ENCODE measurements around the gene TEX101. TPM values are rescaled to one million over a fixed set of nuclear protein-coding genes. Genes with fewer than 3 reads are reported as not detected.
A peak's percentile ranks its signal among the peaks of the same experiment; 100 is the strongest.
"Not testable (repeated sequence)": the region's sequence is repeated elsewhere in the genome, so short reads cannot be mapped to it uniquely, and the experiment has no call there.

TEX101 gene
- total and polyA plus RNA-seq, 12 donors = not detected

DNA sequence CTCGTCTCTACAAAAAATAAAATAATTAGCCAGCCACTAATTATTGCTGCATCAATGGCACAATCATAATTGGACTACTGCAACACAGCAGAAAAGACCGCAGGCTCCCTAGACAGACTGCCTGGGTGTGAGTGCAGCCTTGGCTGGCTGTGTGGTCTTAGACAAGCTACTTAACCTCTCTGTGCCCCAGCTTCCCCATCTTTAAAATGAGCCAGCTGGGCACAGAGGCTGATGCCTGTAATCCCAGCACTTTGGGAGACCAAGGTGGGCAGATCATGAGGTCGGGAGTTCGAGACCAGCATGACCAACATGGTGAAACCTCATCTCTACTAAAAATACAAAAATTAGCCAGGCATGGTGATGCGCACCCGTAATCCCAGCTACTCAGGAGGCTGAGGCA is 19.0 kb downstream of the TEX101 start:
- H3K27ac ChIP-seq = no peak overlapping the region
- no peaks in the 10 kb centered on the region for H3K36me3 ChIP-seq (replicated peaks in 1 of 2)
- no peak for TF ChIP-seq POLR2A (IDR thresholded peaks at IDR 0.05)
- TF ChIP-seq, protein P1, sequence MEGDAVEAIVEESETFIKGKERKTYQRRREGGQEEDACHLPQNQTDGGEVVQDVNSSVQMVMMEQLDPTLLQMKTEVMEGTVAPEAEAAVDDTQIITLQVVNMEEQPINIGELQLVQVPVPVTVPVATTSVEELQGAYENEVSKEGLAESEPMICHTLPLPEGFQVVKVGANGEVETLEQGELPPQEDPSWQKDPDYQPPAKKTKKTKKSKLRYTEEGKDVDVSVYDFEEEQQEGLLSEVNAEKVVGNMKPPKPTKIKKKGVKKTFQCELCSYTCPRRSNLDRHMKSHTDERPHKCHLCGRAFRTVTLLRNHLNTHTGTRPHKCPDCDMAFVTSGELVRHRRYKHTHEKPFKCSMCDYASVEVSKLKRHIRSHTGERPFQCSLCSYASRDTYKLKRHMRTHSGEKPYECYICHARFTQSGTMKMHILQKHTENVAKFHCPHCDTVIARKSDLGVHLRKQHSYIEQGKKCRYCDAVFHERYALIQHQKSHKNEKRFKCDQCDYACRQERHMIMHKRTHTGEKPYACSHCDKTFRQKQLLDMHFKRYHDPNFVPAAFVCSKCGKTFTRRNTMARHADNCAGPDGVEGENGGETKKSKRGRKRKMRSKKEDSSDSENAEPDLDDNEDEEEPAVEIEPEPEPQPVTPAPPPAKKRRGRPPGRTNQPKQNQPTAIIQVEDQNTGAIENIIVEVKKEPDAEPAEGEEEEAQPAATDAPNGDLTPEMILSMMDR (IDR thresholded peaks at IDR 0.05) = no peak
- intact Hi-C loops (cut with DNase I) = no loop called here
- WGBS, 4 donors = 82 to 90% (median 86%) methylated on average over 4 to 6 of the region's 6 CpGs
- H3K4me3 ChIP-seq = no peak overlapping the region
- H3K4me1 ChIP-seq (replicated peaks in 1 of 2) = peaks cover 0 to 6% of the 10 kb centered on the region in 2 donors
- DNase-seq = no peak
- no peaks in the 10 kb centered on the region for H3K27me3 ChIP-seq
- no peaks in the 10 kb centered on the region for H3K9me3 ChIP-seq (replicated peaks in 1 of 3)

DNA sequence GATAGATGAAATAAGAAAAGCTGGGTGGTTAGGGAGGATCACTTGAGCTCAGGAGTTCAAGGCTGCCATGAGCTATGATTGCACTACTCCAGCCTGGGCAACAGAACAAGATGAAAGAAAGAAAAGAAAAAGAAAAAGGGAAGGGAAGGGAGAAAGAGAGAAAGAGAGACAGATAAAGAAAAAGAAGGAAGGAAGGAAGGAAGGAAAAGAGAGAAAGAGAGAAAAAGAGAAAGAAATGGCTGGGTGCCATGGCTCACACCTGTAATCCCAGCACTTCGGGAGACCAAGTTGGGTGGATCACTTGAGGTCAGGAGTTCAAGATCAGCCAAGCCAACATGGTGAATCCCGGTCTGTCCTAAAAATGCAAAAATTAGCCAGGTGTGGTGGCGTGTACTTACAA is 21.1 kb downstream of the TEX101 start:
- DNase-seq = no peak
- H3K27me3 ChIP-seq = no peaks in the 10 kb centered on the region
- intact Hi-C loops (cut with DNase I) = no loop called here

DNA sequence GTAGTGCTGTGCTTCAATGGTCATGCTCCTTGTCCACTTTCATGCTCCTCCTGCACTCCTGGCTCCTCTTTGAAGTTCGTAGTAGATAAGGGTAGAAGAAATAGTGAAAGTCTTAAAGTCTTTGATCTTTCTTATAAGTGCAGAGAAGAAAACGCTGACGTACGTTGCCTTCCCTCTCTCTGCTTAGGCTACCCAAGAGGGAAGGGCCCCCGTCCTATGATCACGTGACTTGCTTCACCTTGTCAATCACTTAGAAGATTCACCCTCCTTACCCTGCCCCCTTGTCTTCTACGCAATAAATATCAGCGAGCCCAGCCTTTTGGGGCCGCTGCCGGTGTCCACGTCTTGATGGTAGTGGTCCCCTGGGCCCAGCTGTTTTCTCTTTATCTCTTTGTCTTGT is 22.6 kb downstream of the TEX101 start:
- 69 to 76% (median 72%) methylated on average over 11 of the region's 11 CpGs for WGBS, 4 donors

More for the DNA sequence above, 21.1 kb downstream of the TEX101 start:
- Histone ChIP-seq H3K36me3 (replicated peaks in 1 of 2) (no peaks in the 10 kb centered on the region), H3K27ac (no peak overlapping the region), H3K4me1 (replicated peaks in 1 of 2) (peaks cover 0 to 9% of the 10 kb centered on the region in 2 donors), H3K9me3 (replicated peaks in 1 of 3) (no peaks in the 10 kb centered on the region), H3K4me3 (no peak overlapping the region)
- no peak for TF ChIP-seq POLR2A (IDR thresholded peaks at IDR 0.05)
- TF ChIP-seq, protein P1 (IDR thresholded peaks at IDR 0.05) = no peak
- WGBS, 4 donors = 84 to 89% (median 86%) methylated on average over 3 of the region's 3 CpGs

DNA sequence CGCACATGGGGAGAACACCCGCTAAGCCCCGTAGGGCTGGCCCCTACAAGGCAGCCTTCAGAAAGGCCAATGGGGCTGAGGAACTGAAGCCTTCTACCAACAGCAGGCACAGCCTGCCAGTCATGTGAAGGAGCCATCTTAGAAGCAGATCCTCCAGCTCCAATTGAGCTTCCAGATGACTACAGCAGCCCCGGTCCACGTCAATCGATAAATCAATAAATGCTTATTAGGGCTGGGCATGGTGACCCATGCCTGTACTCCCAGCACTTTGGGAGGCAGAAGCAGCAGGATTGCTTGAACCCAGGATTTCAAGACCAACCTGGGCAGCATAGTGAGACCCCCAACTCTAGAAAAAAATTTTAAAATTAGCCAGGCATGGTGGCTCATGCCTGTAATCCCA is 23.0 kb downstream of the TEX101 start:
- DNase-seq = no peak
- H3K27ac ChIP-seq = no peak overlapping the region
- no peaks in the 10 kb centered on the region for H3K27me3 ChIP-seq
- intact Hi-C loops (cut with DNase I) = no loop called here
- H3K36me3 ChIP-seq (replicated peaks in 1 of 2) = no peaks in the 10 kb centered on the region
- peaks cover 0 to 16% of the 10 kb centered on the region in 2 donors for H3K4me1 ChIP-seq (replicated peaks in 1 of 2)
- H3K9me3 ChIP-seq (replicated peaks in 1 of 3) = no peaks in the 10 kb centered on the region
- H3K4me3 ChIP-seq = no peak overlapping the region
- TF ChIP-seq POLR2A (IDR thresholded peaks at IDR 0.05) = no peak
- TF ChIP-seq, protein P1 (IDR thresholded peaks at IDR 0.05) = no peak
- WGBS, 4 donors = 72 to 84% (median 79%) methylated on average over 6 of the region's 6 CpGs

More for the DNA sequence above, 22.6 kb downstream of the TEX101 start:
- H3K27ac ChIP-seq; H3K27me3 ChIP-seq; H3K4me3 ChIP-seq; H3K9me3 ChIP-seq (replicated peaks in 1 of 3); DNase-seq; intact Hi-C loops (cut with DNase I); H3K36me3 ChIP-seq (replicated peaks in 1 of 2): not testable (repeated sequence)
- H3K4me1 ChIP-seq (replicated peaks in 1 of 2) = peaks cover 0 to 16% of the 10 kb centered on the region in 2 donors

DNA sequence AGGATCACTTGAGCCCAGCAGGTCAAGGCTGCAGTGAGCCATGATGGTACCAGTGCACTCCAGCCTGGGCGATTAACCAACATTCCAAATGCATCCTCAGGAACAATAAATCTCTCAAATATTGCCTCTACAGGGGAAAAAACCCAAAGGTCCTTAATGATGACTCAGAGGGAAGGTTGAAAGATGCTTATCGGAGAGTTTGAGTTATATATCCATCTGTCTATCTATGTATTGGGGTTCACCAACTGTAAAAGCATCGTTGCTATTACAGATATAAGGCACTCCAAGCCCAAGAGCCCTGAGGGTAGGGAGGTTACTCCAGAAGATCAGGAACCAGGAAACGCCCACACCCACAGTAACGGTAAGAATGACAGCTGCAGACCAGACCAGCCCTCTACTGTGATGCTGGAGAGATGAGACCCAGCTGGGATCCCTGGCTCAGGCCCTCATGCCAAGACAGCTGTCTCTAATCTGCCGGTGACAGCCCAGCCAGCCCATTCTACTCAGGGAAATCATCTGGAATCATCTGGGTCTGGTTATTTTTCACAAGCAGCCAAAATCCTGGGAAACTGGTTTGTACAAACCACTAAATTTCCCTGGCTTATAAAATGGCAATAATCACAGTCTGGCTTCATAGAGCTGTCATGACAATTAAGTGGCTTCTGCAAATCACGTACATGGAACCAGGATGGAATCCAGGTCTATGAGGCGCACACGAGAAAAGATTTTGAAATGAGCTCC is 23.8 kb downstream of the TEX101 start:
- Histone ChIP-seq H3K4me3 (no peak overlapping the region), H3K27me3 (no peaks in the 10 kb centered on the region), H3K27ac (peak overlapping the region in 1 of 5 donors; percentile 10), H3K36me3 (replicated peaks in 1 of 2) (no peaks in the 10 kb centered on the region), H3K4me1 (replicated peaks in 1 of 2) (peaks cover 0 to 16% of the 10 kb centered on the region in 2 donors), H3K9me3 (replicated peaks in 1 of 3) (no peaks in the 10 kb centered on the region)
- intact Hi-C loops (cut with DNase I) = no loop called here
- DNase-seq = peak in 5 of 7 donors; percentile 10 to 75 (median 49)
- 53 to 62% (median 59%) methylated on average over 9 of the region's 9 CpGs for WGBS, 4 donors
- TF ChIP-seq POLR2A (IDR thresholded peaks at IDR 0.05) = no peak
- TF ChIP-seq, protein P1 (IDR thresholded peaks at IDR 0.05) = no peak

All from adrenal gland (tissue), 12 donors.